ENCODE data around the gene TRAPPC2. TPM values are rescaled to one million over a fixed set of nuclear protein-coding genes. Genes with fewer than 3 reads are reported as not detected.
"Not testable (repeated sequence)": the region's sequence is repeated elsewhere in the genome, so short reads cannot be mapped to it uniquely, and the experiment has no call there.

Gene TRAPPC2
- total RNA-seq, 1 donor from 2014 or later, result 15.0 TPM

DNA sequence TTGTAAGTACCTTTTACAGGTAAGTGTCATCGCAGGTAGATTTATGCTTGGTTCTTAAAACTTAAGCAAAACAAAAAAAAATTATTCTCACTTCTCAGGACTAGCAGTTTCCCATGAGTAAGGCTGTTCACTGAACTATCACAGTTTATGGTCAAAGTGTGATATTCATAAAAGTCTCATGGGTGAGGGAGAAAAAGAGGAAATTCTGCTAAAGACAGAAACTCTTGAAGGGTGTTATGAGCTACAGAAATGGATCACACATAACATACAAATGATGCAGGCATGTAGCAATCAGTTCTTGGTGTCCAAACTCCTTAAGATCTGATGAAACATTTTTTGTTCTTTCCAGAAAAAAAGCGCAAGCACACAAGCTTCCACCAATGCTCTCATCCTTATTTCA, 37.0 kb downstream of the TRAPPC2 start:
- ATAC-seq, result no peak

DNA sequence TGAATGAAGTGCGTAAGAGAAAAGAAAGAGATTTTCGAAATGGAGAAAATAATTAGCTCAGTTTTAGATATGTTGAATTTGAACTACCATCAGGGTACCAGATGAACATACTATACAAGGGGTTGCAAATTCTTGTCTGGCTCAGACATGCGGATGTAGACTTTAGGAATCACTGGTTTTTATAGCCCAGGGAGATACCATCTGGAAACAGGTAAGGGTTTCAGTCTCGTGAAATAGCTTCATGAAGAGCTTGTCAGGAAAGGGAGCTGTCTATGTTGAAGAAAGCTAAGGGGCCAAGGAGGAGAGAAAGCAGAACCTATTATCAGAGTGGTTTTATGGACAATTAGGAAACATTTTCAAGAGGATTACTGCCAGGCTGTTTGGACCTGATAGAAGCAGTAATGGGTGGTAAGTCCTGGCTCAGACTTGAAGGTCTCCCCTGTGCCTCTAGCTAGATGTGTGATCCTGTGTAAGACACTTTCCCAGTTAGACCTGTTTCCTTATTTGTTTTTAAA, 38.8 kb downstream of the TRAPPC2 start:
- no peak for ATAC-seq

DNA sequence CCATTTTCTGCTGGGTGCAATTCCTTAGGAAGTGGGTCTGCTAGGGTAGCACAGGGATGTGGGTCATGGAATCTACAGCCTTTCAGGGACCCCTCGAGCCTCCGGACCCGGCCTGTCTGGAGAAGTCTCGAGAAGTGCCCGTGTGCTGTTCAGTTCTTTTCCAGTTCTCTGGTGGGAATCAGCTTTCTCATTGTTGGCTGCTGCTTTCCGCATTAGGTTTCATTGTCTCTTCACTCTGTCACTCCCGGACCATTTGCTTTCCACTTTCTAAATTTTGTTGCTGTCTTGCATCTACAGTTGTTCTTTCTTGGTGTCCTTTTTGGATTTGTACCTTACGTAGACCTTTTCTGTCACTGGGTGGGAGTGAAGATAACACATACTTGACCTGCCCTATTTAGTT, 39.4 kb downstream of the TRAPPC2 start:
- no peak for ATAC-seq

DNA sequence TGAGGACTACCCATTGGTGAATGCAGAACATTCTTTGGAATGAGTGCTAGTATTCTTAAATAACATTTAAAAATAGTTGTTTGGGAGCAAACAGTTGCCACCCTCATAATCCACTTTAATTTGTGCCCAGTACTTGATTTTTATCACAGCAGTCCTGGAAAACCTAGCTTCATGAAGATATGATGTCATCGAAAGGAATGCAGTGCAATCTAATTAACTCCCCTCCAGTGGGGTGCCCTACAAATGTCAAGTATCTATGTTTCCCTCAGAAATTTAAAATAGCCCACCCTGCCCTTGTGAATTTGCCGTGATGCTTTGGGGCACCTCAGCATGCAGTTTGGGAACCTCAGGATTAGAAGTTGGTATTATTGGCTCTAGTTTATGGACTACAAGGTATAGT, 40.1 kb downstream of the TRAPPC2 start:
- no peak for ATAC-seq

DNA sequence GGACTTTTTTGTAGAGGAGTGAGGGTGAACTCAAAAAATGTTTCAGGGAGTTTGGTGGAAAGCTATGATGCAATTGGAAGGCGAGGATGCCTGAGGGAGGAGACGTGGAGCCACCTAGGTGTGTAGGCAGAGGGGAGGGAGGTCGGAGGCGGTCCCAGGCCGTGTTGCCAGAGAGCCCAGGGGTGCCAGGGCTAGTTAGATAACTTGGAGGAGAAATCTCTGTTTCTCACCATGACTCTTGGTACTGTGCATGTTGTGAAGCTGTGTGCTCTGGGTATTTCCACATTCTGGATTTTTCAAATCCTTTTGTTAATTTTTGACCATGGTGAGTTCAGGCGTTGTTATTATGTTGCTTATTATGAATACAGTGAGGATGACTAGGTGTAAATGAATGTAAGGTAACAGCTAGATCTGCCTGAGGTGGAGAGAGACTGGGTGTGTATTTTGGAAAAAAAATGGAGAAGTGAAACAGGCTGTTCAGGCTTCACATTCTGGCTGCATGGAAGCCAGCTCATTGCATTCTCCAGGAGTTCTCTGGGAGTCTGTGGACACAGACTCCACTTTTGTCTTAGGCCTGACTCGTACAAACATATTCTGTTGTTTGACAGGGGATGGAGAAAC, 41.0 kb downstream of the TRAPPC2 start:
- peak; percentile 74 for ATAC-seq

DNA sequence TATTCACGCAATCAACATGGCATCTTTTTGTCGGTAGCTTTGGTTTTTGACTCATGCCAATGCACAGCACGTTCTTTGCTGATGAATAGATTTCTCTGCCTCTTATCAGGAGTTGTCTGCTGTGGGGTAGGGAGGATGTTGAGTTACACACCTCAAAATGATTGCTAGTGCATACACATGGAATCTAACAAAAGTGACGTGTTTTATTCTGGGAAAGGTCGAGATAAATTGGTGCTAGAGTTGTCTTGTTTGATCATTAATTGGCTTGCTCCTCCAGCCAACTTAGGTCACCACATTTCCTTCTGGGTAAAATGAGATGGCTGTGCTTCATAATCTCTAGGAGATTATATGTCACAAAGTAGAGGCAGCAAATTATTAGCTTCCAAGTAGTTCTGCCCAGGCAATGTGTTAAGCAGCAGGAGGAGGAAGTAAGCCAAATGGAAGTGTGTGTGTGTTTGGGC, 41.6 kb downstream of the TRAPPC2 start:
- ATAC-seq, result no peak

DNA sequence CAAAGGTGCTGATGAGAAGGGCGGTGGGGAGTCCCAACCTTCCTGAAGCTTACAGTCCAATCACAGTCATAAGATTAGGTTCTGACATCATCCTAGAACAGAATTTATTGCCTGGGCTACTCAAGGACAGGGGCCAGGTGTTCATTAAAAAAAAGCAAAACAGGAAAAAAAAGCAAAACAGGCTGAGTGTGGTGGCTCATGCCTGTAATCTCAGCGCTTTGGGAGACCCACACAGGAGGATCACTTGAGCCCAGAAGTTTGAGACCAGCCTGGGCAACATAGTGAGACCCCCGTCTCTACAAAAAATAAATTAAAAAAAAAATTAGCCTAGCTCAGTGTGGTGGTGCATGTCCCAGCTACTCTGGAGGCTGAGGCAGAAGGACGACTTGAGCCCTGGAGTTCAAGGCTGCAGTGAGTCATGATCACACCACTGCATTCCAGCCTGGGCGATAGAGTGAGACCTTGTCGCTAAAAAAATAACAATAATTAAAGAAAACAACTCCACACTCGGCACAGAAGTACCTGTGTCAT, 42.5 kb downstream of the TRAPPC2 start:
- no peak for ATAC-seq

DNA sequence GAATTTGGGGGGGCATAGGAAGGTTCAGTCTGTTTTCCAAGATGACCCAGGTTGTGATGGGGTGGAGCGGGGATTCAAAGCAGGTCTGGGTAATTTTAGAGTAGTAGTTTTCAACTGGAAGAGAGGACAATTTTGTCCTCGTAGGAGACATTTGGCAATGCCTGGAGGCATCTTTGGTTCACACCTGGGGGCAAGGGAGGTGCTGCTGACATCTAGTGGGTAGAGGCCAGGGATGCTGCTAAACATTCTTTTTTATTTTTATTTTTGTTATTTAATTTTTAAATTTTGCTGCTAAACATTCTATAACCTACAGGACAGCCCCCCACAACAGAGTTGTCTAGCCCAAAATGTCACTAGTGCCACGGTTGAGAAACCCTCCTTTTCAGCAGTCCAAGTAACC, 43.6 kb downstream of the TRAPPC2 start:
- no peak for ATAC-seq

DNA sequence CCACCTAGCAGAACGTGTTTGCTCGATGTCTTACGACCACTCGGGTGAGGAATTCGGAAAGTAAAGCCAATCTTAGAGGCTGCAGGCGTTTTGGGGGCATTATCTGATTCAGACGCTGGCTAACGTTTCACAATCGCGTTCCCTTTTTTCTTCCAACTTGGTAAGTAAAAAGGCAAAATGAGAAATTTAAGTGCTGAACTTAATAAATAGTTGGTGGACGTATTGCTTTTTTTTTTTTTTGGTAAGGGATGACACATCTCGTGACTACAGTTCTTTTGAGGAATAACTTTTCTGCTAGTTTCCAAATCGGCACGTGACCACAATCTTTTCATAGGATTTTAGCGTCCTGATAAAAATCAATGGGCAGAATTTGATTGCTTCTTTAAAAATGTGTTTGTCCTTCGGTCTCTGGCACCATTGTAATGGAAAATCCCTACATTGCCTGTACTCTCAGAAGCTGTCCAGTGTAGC, 44.6 kb downstream of the TRAPPC2 start:
- no peak for ATAC-seq

DNA sequence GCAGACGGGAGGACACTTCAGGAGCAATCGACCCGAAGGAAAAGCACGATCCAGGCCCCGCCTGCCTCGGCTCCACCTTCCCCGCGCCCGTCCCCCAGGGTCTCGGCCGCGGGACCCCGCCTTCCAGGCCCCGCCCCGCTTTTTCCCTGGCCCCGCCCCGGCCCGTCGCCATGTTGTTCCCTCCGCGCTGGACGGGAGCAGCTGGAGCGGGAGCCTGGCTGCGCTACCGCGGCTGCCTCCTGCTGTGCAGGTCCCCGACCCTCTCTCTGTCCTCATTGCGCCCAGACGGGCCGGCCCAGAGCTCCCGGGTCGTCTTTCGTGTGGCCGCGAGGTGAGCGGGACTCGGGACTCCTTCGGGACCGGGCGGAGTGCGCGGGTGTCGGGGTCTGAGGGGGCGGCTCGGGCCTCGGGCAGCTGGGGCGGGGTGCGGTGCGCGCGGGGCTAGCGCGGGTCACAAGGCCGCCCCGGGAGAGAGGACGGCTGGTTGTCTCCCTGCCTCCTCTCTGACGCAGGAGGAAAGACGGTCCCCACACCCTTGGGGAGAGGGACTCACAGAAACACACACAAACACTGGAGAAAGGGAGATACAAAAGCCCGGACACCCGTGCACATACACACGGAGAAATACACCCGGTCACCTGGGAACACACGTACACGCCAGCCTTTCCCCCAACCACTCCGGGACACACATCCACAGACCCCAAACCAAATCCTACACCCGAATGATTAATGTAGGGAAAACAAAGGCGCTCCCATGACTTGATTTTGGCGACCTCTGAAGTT, 45.3 kb downstream of the TRAPPC2 start, which contains the start of gene RAB9A:
Gene RAB9A (plus strand): TSS at position 171 of the 783 bp plus-strand sequence. CDS start 19,619 bp downstream, outside the sequence.
- peak; percentile 87 for ATAC-seq

DNA sequence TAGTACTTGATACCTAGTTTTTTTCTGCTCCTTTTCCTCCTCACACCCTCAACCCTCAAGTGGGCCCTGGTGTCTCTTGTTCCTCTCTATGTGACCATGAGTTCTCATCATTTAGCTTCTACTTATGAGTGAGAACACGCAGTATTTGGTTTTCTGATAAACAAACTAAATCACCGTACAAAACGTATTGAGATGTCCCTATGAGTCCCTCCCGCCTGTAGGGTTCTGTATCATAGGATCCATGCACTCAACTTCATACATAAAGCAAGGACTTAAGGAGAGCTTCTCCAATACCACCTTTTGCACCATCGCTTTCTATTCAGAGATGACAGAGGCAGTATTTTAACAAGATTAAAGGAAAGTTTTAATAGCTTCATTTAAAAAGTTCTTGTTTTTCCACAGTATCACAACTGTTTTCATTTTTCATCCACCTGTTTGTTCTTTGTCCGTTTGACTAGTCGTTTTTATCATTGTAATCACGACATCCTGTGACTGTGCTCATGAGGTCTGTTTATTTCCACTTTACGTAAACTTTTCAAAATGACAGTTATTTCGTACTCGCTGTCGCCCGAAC, 45.9 kb downstream of the TRAPPC2 start:
- peak; percentile 19 for ATAC-seq

DNA sequence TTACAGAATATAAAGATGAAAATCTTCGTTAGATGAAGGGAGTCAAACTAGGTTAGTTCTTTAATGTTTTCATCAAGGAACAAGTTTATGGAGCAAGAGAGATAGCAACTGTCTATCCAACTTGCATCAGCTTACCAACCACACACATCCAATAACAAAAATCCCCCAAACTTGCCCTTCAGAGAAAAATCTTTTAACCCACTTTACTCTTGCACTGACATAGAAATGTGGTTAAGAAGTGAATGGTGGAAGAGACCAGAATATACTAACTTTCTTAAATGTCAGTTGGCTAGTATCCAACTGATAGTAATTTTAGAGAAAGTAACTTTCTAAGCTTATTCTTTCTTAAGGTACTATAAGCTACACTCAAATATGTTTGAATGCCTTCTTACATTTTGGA, 47.2 kb downstream of the TRAPPC2 start:
- no peak for ATAC-seq

DNA sequence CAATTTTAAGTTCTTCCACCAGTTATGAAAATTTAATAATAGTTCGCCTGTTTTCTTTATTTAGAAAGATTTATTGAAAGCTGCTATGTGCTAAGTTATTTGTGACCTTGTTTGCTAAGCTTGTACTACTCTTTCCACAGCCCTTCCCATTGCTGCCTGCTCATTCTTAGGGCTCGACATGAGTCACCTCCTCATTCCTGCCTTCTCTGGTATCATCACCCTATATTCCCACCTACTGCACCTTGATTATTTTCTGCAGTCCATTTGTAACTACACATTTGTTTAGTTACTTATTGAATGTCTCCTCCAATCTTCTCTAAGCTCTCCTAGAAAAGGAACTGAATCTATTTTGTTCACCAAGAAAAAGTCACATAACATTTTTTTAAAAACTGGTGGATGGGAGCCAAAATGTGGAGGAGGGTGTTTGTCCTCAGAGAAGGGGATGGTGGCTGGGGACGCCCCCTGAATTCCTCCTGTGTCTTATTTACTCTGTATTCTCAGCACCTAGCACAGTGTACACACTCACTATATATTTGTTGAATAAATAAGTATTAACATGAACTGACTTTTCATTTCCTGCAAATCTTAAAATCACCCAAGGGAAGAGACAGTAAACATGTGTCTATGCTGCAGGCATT, 49.2 kb downstream of the TRAPPC2 start:
- ATAC-seq, result no peak

DNA sequence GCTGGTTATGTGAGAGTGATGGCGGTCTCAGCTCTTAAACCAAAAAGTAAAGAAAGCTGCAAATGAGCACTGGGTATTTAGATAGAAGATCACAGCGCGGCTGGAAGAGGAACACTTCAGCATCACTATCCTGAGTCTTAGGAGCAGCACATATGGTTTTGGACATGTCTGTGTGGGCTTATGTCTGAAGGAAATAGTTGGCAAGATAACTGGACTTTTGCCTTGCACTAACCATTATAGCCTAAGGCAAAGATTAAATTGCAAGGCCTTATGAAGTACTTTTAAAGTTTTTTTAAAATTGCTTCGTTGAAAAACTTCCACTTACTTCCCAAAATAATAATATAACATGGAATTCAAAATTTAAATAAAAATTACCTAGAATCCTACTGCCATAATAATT, 50.1 kb downstream of the TRAPPC2 start:
- no peak for ATAC-seq

DNA sequence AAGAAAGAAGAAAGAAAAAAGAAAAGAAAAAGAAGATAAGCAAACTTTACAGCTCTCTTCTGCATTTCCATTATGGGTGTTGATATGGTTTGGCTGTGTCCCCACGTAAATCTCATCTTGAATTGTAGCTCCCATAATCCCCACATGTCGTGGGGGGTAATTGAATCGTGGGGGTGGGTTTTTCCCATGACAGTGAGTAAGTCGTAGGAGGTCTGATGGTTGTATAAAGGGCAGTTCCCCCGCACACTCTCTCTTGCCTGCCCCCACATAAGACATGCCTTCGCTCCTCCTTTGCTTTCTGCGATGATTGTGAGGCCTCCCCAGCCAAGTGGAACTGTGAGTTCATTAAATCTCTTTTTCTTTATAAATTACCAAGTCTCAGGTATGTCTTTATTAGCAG, 52.8 kb downstream of the TRAPPC2 start:
- ATAC-seq, result no peak

DNA sequence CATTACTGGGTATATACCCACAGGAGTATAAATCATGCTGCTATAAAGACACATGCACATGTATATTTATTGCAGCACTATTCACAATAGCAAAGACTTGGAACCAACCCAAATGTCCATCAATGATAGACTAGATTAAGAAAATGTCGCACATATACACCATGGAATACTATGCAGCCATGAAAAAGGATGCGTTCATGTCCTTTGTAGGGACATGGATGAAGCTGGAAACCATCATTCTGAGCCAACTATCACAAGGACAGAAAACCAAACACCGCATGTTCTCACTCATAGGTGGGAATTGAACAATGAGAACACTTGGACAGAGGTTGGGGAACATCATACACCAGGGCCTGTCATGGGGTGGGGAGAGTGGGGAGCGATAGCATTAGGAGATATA, 54.7 kb downstream of the TRAPPC2 start:
- not testable (repeated sequence) for ATAC-seq

DNA sequence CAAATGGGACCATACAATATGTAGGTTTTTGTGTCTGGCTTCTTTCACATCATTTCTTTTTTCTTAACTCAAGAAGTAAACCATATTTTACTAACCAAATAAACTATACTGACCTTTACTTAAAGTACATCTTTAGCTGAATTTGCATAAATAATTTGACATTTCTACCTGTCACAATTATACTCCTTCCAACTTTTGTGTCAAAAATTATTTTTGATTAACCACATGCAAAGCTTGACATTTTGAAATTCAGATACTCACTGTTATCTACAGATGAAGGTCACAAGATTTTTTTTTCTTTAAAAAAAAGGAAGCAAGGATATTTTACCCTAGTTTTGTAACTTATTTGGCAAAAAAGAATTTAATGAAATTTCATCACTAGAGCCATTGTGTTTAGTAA, 57.5 kb downstream of the TRAPPC2 start:
- no peak for ATAC-seq

DNA sequence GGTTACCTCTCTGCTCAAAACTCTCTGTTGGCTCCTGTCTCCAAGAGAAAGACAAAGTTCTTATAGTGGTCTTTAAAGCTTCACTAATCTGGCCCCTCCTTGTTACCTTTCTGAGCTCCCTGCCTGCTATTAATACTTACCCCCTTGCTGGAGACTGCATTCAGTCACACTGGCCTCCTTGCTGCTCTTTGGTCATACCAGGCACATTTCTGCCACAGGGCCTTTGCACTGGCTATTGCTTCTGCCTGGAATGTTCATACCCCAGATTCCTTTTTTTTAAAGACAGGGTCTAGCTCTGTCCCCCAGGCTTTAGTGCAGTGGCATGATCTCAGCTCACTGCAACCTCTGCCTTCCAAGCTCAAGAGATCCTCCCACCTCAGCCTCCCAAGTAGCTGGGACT, 61.4 kb downstream of the TRAPPC2 start:
- ATAC-seq, result no peak

DNA sequence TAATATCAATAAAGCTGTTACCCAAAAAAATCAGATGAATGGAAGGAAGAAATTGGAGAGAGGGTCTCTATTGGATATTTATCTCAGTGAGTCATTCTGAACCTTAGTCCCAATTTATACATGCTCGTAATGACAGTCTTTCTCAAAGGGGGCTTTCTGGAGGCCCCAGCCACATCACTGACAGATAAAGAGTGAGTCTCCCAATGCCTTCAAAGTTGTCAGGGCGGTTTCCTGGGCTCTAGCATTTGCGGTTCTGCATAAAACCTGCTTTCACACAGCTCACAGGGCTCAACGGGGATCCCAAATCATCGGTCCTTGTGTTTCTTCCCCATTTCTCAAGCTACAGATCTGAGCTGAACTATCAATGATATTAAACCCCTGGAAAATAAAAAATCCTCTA, 64.2 kb downstream of the TRAPPC2 start:
- no peak for ATAC-seq

DNA sequence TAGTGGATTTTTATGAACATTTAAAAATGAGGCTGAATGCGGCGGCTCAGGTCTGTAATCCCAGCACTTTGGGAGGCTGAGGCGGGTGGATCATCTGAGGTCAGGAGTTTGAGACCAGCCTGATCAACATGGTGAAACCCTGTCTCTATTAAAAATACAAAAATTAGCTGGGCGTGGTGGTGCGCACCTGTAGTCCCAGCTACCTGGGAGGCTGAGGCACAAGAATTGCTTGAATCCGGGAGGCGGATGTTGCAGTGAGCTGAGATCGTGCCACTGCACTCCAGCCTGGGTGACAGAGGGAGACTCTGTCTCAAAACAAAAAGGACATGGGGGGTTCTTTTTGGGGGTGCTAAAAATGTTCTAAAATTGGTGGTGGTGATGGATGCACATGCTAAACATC, 64.7 kb downstream of the TRAPPC2 start:
- not testable (repeated sequence) for ATAC-seq

DNA sequence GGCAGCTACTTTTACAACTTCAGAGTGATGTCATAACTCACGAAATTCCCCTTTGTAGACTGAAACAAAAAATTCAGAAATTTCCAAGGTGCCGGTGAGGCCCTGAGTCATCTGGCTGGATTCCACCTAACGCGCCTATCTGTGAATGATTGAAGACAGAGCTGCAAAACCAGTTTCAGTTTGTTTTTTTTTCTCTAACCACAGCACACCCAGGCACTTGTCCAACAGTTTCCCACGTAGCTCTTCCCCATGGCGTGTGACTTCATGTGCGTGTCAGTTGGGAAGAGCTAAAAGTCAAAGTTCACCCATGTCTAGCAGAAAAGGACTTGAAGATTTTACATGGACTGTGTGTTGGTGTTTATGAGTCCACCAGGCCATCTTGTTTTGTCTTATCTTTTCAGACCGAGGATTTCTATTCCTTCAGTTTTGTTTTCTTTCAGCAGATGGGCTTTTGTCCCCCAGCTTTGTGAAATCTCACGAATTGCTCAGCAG, 65.1 kb downstream of the TRAPPC2 start:
- peak; percentile 97 for ATAC-seq

DNA sequence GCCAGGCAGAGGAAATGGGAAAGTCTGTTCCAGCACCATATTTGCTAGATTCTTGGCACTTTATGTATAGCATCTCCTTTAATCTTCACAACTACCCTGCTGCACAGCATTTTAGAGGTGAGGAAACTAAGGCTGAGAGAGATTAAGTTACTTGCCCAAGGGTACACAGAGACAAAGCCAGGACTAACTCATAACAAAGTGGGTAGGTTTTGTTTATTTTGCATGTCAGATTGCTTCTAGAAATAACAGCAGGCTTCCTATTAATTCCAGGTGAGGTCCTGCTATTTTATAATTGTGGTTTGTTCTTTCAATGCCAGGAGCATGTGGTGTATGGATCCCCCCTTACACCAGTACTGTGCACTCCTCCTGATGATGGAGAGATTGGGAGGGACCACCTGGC, 66.5 kb downstream of the TRAPPC2 start:
- no peak for ATAC-seq

DNA sequence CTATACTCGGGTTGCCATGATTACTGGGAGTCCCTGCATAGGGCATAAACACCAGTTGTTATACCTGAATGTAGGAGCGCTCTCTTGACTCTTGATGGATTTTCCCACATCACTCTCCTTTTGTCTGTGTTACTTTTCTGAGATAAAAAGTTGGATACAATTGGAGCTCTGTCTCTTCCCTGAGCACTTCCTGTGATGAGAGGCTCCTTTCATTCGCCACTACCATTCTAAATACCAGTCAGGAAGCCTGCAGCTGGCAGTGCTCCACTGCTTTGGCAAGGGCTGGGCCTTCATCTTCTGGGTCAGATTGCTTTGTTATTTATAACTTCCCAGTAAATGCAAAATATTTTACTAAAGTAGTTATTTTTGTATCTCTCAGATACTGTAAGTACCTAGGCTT, 67.6 kb downstream of the TRAPPC2 start:
- ATAC-seq, result no peak

Measured in esophagus mucosa (tissue), 1 donor.